Measurements from ENCODE around the gene FUBP1.

The FUBP1 gene

GRCh38 chr1:77978293-77978968 lies 441 bp downstream of the FUBP1 start:
- peak overlapping the region; percentile 98 for H3K27ac ChIP-seq (ENCODE audit: low read length)

GRCh38 chr1:77977989-77978292 lies 931 bp downstream of the FUBP1 start:
- TF ChIP-seq EZH2phosphoT487 (IDR thresholded peaks at IDR 0.05; ENCODE audit: low read length) (no peak), CTCF (IDR thresholded peaks at IDR 0.05; ENCODE audit: low read length) (no peak), EZH2 (optimal IDR thresholded peaks at IDR 0.05; ENCODE audit: low read depth, low read length) (no peak)
- peaks cover 20% of the 10 kb centered on the region for H3K4me1 ChIP-seq (ENCODE audit: low read length)
- peaks cover 6% of the 10 kb centered on the region; the same call in 1 of the 2 replicates for H3K36me3 ChIP-seq (replicated peaks; ENCODE audit: insufficient read depth, low read length)

More at GRCh38 chr1:77978293-77978968, 441 bp downstream of the FUBP1 start:
- DNase-seq: peak; percentile 95
- Histone ChIP-seq H3K4me2 (ENCODE audit: low read depth, low read length) (peak overlapping the region; percentile 84), H3K9me2 (replicated peaks; ENCODE audit: insufficient read depth, low read length) (no peaks in the 10 kb centered on the region), H3K4me3 (ENCODE audit: low read length) (peak overlapping the region; percentile 82), H3F3A (ENCODE audit: insufficient read depth, low read length) (peaks cover 21% of the 10 kb centered on the region), H3K9me3 (replicated peaks; ENCODE audit: insufficient read depth, low read length) (no peaks in the 10 kb centered on the region), H3K36me3 (replicated peaks; ENCODE audit: insufficient read depth, low read length) (peaks cover 6% of the 10 kb centered on the region; the same call in 1 of the 2 replicates), H2AFZ (ENCODE audit: low read length) (peak overlapping the region; percentile 21; the same call in 1 of the 2 replicates), H3K27me3 (replicated peaks; ENCODE audit: insufficient read depth, low read length) (no peaks in the 10 kb centered on the region), H3K79me2 (ENCODE audit: low read length) (peaks cover 81% of the 10 kb centered on the region), H3K4me1 (ENCODE audit: low read length) (peaks cover 20% of the 10 kb centered on the region), H3K9ac (ENCODE audit: low read length) (peak overlapping the region; percentile 98), H4K20me1 (ENCODE audit: insufficient read depth, low read length) (peaks cover 45% of the 10 kb centered on the region)
- no peak for TF ChIP-seq EZH2phosphoT487 (IDR thresholded peaks at IDR 0.05; ENCODE audit: low read length)
- TF ChIP-seq CTCF (IDR thresholded peaks at IDR 0.05; ENCODE audit: low read length): no peak
- no peak for TF ChIP-seq EZH2 (optimal IDR thresholded peaks at IDR 0.05; ENCODE audit: low read depth, low read length)

GRCh38 chr1:77976433-77977076 lies 2.3 kb downstream of the FUBP1 start:
- Histone ChIP-seq H3K27me3 (replicated peaks; ENCODE audit: insufficient read depth, low read length) (no peaks in the 10 kb centered on the region), H3K4me3 (ENCODE audit: low read length) (peak overlapping the region; percentile 82), H3K9me2 (replicated peaks; ENCODE audit: insufficient read depth, low read length) (no peaks in the 10 kb centered on the region), H3K4me1 (ENCODE audit: low read length) (peaks cover 20% of the 10 kb centered on the region), H3K9me3 (replicated peaks; ENCODE audit: insufficient read depth, low read length) (no peaks in the 10 kb centered on the region), H3K79me2 (ENCODE audit: low read length) (peaks cover 95% of the 10 kb centered on the region), H2AFZ (ENCODE audit: low read length) (no peak overlapping the region), H3K9ac (ENCODE audit: low read length) (peak overlapping the region; percentile 98; the same call in 1 of the 2 replicates), H4K20me1 (ENCODE audit: insufficient read depth, low read length) (peaks cover 63% of the 10 kb centered on the region), H3K4me2 (ENCODE audit: low read depth, low read length) (peak overlapping the region; percentile 84), H3K36me3 (replicated peaks; ENCODE audit: insufficient read depth, low read length) (peaks cover 6% of the 10 kb centered on the region; the same call in 1 of the 2 replicates), H3K27ac (ENCODE audit: low read length) (no peak overlapping the region), H3F3A (ENCODE audit: insufficient read depth, low read length) (peaks cover 21% of the 10 kb centered on the region)
- no peak for DNase-seq
- TF ChIP-seq EZH2phosphoT487 (IDR thresholded peaks at IDR 0.05; ENCODE audit: low read length) (no peak), EZH2 (optimal IDR thresholded peaks at IDR 0.05; ENCODE audit: low read depth, low read length) (no peak), CTCF (IDR thresholded peaks at IDR 0.05; ENCODE audit: low read length) (no peak)

More at GRCh38 chr1:77977989-77978292, 931 bp downstream of the FUBP1 start:
- no peak for DNase-seq
- Histone ChIP-seq H3K4me3 (ENCODE audit: low read length) (peak overlapping the region; percentile 82), H4K20me1 (ENCODE audit: insufficient read depth, low read length) (peaks cover 49% of the 10 kb centered on the region), H3K4me2 (ENCODE audit: low read depth, low read length) (peak overlapping the region; percentile 84), H3K27ac (ENCODE audit: low read length) (peak overlapping the region; percentile 98; the same call in 1 of the 2 replicates), H3K9ac (ENCODE audit: low read length) (peak overlapping the region; percentile 98), H2AFZ (ENCODE audit: low read length) (no peak overlapping the region), H3K27me3 (replicated peaks; ENCODE audit: insufficient read depth, low read length) (no peaks in the 10 kb centered on the region), H3K9me3 (replicated peaks; ENCODE audit: insufficient read depth, low read length) (no peaks in the 10 kb centered on the region), H3F3A (ENCODE audit: insufficient read depth, low read length) (peaks cover 21% of the 10 kb centered on the region), H3K79me2 (ENCODE audit: low read length) (peaks cover 86% of the 10 kb centered on the region), H3K9me2 (replicated peaks; ENCODE audit: insufficient read depth, low read length) (no peaks in the 10 kb centered on the region)
